CD4-positive, alpha-beta T cell (primary cell): ENCODE results near the gene CNR2. TPM values are rescaled to one million over a fixed set of nuclear protein-coding genes. Genes with fewer than 3 reads are reported as not detected.
"Not testable (repeated sequence)": the region's sequence is repeated elsewhere in the genome, so short reads cannot be mapped to it uniquely, and the experiment has no call there.

Source experiments
- ATAC-seq: fragments of 200-7000 bp; cut with Tn5 transposase; one replicate; pipeline ENCODE4 v1.10.0; 2022; ENCODE audit warnings: mild to moderate bottlenecking; ENCODE audit not compliant: poor library complexity
- CTCF ChIA-PET: fragments of 350-600 bp; sonication (Branson Sonifier 250); formaldehyde crosslinking; loops from one replicate; lab custom pipeline; 2021; ENCODE audit warnings: antibody characterized with exemption, inconsistent platforms; lab: Charles Lee
- POLR2A ChIA-PET: fragments of 350-600 bp; sonication (Branson Sonifier 250); formaldehyde crosslinking; loops from one replicate; lab custom pipeline; 2021; ENCODE audit warnings: antibody characterized with exemption, inconsistent platforms; lab: Charles Lee
- DNase-seq, 14 experiments: peaks; one replicate each; pipeline ENCODE4 v3.0.0-alpha.2; 2013 to 2020; ENCODE audit warnings: mixed read lengths in 2 of 14
- H3K27ac ChIP-seq, 2 donors: one replicate each; pipeline versions ENCODE4 v1.5.1 to v1.7.0; 2013; ENCODE audit warnings: low read length in 2 of 2, low read depth in 1 of 2, mild to moderate bottlenecking in 1 of 2
- H3K27me3 ChIP-seq, 2 experiments: 1 replicate in 1 of 2; 2 replicates in 1 of 2; pipeline versions ENCODE4 v1.6.1 to v1.7.0; 2013; ENCODE audit warnings: low read length in 2 of 2, control low read depth in 1 of 2, mild to moderate bottlenecking in 1 of 2, moderate library complexity in 1 of 2; ENCODE audit not compliant: insufficient read depth in 2 of 2, control insufficient read depth in 1 of 2
- H3K36me3 ChIP-seq: one replicate; pipeline ENCODE4 v1.6.1; 2013; ENCODE audit warnings: low read length, control low read depth; ENCODE audit not compliant: insufficient read depth
- H3K4me1 ChIP-seq: one replicate; pipeline ENCODE4 v1.6.1; 2013; ENCODE audit warnings: low read length, control low read depth; ENCODE audit not compliant: insufficient read depth
- H3K4me3 ChIP-seq: one replicate; pipeline ENCODE4 v1.5.1; 2013; ENCODE audit warnings: mild to moderate bottlenecking, low read length, moderate library complexity
- H3K9me3 ChIP-seq, 2 experiments: 1 replicate in 1 of 2; 2 replicates in 1 of 2; pipeline versions ENCODE4 v1.6.1 to v1.7.0; 2013; ENCODE audit warnings: low read length in 2 of 2, mild to moderate bottlenecking in 2 of 2, control low read depth in 1 of 2, moderate library complexity in 1 of 2; ENCODE audit not compliant: control insufficient read depth in 1 of 2, insufficient read depth in 1 of 2
- H3K27ac Mint-ChIP-seq: one replicate; pipeline ENCODE4 v1.8.0; 2020; ENCODE audit warnings: mixed read lengths
- H3K27me3 Mint-ChIP-seq: one replicate; pipeline ENCODE4 v1.8.0; 2021; ENCODE audit warnings: mixed read lengths
- H3K36me3 Mint-ChIP-seq: one replicate; pipeline ENCODE4 v1.8.0; 2021; ENCODE audit warnings: low read depth, mixed read lengths
- H3K4me1 Mint-ChIP-seq: one replicate; pipeline ENCODE4 v1.8.0; 2021; ENCODE audit warnings: low read depth, mixed read lengths
- H3K4me3 Mint-ChIP-seq: one replicate; pipeline ENCODE4 v1.8.0; 2020; ENCODE audit warnings: mild to moderate bottlenecking, mixed read lengths
- H3K9me3 Mint-ChIP-seq: one replicate; pipeline ENCODE4 v1.8.0; 2020; ENCODE audit warnings: mixed read lengths
- intact Hi-C, 2 experiments: fragments of 100-400 bp; cut with DNase I in 1 of 2; cut with micrococcal nuclease in 1 of 2; formaldehyde crosslinking; loops; one replicate each; pipeline versions ENCODE4 v1.15.1 to v1.9.0; 2023 to 2025; cut with DNase I, micrococcal nuclease
- total RNA-seq, 174 experiments: library from RNA in 2 of 174; stranded (reverse) in 2 of 174; gene quantifications; one replicate each; pipeline ENCODE4 v1.2.3 and lab custom pipeline; 2021 to 2026
- TF ChIP-seq, protein P1 (sequence below): fragments of 200-600 bp; IDR thresholded peaks from one replicate; pipeline ENCODE4 v1.8.0; 2022; ENCODE audit warnings: antibody characterized with exemption, mild to moderate bottlenecking

The CNR2 gene
- total RNA-seq, 2 experiments from 2014 or later, result 0.05 TPM; not detected in 1

DNA sequence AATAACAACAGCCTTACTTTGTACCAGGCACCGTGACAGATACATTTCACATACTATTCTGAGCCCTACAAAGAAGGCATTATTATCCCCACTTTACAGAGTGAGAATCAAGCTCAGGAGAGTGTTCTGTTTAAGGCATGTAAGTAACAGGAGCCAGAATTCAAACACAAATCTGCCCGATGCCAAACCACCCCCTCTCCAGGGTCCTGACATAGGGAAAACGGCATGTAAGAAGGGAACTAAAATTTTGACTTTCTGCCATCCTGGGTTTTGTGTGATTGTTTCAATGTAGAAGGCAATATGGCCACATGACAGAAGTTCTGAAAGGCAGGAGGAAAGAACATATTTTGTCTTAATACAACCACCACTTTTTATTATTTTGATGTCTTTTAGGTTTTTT is 50.5 kb downstream of the CNR2 start:
- H3K4me3 ChIP-seq, result no peak overlapping the region
- intact Hi-C loops, result no loop called here
- TF ChIP-seq, protein P1, sequence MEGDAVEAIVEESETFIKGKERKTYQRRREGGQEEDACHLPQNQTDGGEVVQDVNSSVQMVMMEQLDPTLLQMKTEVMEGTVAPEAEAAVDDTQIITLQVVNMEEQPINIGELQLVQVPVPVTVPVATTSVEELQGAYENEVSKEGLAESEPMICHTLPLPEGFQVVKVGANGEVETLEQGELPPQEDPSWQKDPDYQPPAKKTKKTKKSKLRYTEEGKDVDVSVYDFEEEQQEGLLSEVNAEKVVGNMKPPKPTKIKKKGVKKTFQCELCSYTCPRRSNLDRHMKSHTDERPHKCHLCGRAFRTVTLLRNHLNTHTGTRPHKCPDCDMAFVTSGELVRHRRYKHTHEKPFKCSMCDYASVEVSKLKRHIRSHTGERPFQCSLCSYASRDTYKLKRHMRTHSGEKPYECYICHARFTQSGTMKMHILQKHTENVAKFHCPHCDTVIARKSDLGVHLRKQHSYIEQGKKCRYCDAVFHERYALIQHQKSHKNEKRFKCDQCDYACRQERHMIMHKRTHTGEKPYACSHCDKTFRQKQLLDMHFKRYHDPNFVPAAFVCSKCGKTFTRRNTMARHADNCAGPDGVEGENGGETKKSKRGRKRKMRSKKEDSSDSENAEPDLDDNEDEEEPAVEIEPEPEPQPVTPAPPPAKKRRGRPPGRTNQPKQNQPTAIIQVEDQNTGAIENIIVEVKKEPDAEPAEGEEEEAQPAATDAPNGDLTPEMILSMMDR, result no peak
- CTCF ChIA-PET, result interaction anchor here (2.1 kb wide), 1 partner anchor 53 kb away, joined by 7 read pairs; no protein-coding TSS in a partner anchor
- DNase-seq (no peak), ATAC-seq (no peak)
- Mint-ChIP-seq H3K27me3 (no peaks in the 10 kb centered on the region), H3K36me3 (peaks cover 65% of the 10 kb centered on the region), H3K4me1 (peaks cover 17% of the 10 kb centered on the region), H3K27ac (no peak overlapping the region), H3K4me3 (no peak overlapping the region), H3K9me3 (no peaks in the 10 kb centered on the region)
- H3K27ac ChIP-seq, result no peak overlapping the region
- peaks cover 17% of the 10 kb centered on the region for H3K4me1 ChIP-seq
- POLR2A ChIA-PET, result no interaction called here
- peaks cover 43% of the 10 kb centered on the region for H3K36me3 ChIP-seq
- H3K27me3 ChIP-seq, result no peaks in the 10 kb centered on the region
- no peaks in the 10 kb centered on the region for H3K9me3 ChIP-seq

DNA sequence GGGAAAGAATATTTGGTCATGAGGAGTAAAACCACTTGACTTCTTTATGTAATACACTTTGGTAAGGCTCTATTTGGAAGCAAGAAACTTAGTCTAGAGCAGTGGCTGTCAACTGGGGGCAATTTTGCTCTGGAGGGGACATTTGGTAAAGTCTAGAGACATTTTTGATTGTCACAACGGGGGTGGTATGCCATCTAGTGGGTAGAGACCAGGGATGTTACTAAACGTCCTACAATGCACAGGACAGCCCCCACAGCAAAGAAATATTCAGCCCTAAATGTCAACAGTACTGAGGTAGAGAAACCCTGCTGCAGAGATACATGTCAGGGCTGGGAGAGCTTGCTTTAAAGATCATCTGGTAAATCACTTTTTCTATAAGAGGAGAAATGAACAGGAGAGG is 58.6 kb downstream of the CNR2 start:
- H3K9me3 ChIP-seq, result no peaks in the 10 kb centered on the region
- no peaks in the 10 kb centered on the region for H3K9me3 Mint-ChIP-seq
- peak in 3 of 14 experiments; percentile 13 to 27 (median 23) for DNase-seq
- intact Hi-C loops, result no loop called here
- no peaks in the 10 kb centered on the region for H3K4me1 Mint-ChIP-seq
- H3K36me3 Mint-ChIP-seq, result peaks cover 62% of the 10 kb centered on the region
- H3K36me3 ChIP-seq, result peaks cover 28% of the 10 kb centered on the region
- H3K4me3 ChIP-seq, result no peak overlapping the region
- TF ChIP-seq, protein P1, result no peak
- CTCF ChIA-PET, result no interaction called here
- no peaks in the 10 kb centered on the region for H3K27me3 Mint-ChIP-seq
- H3K27me3 ChIP-seq, result no peaks in the 10 kb centered on the region
- POLR2A ChIA-PET, result interaction anchor here (0.6 kb wide), 1 partner anchor 14 kb away, joined by 4 read pairs; no protein-coding TSS in a partner anchor
- H3K27ac ChIP-seq, result no peak overlapping the region
- H3K4me1 ChIP-seq, result no peaks in the 10 kb centered on the region
- no peak overlapping the region for H3K4me3 Mint-ChIP-seq
- ATAC-seq, result no peak
- H3K27ac Mint-ChIP-seq, result no peak overlapping the region

DNA sequence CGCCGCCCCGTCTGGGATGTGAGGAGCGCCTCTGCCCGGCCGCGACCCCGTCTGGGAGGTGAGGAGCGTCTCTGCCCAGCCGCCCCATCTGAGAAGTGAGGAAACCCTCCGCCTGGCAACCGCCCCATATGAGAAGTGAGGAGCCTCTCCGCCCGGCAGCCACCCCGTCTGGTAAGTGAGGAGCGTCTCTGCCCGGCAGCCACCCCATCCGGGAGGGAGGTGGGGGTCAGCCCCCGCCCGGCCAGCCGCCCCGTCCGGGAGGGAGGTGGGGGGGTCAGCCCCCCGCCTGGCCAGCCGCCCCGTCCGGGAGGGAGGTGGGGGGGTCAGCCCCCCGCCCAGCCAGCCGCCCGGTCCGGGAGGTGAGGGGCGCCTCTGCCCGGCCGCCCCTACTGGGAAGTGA is 60.0 kb downstream of the CNR2 start:
- H3K4me3 Mint-ChIP-seq, CTCF ChIA-PET, H3K4me1 ChIP-seq, POLR2A ChIA-PET, H3K27ac ChIP-seq, DNase-seq, H3K9me3 ChIP-seq, H3K27me3 ChIP-seq, H3K4me3 ChIP-seq, intact Hi-C loops, H3K27ac Mint-ChIP-seq, H3K27me3 Mint-ChIP-seq, H3K9me3 Mint-ChIP-seq, H3K4me1 Mint-ChIP-seq, ATAC-seq: not testable (repeated sequence)
- peaks cover 60% of the 10 kb centered on the region for H3K36me3 Mint-ChIP-seq
- peaks cover 25% of the 10 kb centered on the region for H3K36me3 ChIP-seq

DNA sequence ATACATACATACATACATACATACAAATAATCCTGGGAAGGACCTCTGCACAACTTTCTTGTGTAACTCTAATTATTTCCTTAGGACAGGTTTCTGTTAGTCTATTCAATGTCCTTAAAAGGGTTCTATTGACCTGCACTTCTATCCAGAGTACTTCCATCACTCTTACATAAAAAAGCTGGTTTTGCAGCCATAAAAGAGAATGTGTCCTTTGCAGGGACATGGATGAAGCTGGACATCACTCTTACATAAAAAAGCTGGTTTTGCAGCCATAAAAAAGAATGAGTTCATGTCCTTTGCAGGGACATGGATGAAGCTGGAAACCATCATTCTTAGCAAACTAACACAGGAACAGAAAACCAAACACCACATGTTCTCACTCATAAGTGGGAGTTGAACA is 61.8 kb downstream of the CNR2 start:
- H3K36me3 Mint-ChIP-seq, result peaks cover 62% of the 10 kb centered on the region
- POLR2A ChIA-PET, H3K4me3 ChIP-seq, ATAC-seq, H3K4me3 Mint-ChIP-seq, H3K27ac Mint-ChIP-seq, H3K4me1 Mint-ChIP-seq, H3K27ac ChIP-seq, H3K27me3 Mint-ChIP-seq, CTCF ChIA-PET, DNase-seq, intact Hi-C loops, H3K4me1 ChIP-seq, H3K9me3 Mint-ChIP-seq, H3K9me3 ChIP-seq, H3K27me3 ChIP-seq: not testable (repeated sequence)
- peaks cover 31% of the 10 kb centered on the region for H3K36me3 ChIP-seq
